Testis (tissue), 3 donors: ENCODE results near the gene INHBE. TPM values are rescaled to one million over a fixed set of nuclear protein-coding genes. Genes with fewer than 3 reads are reported as not detected.
"Not testable (repeated sequence)": the region's sequence is repeated elsewhere in the genome, so short reads cannot be mapped to it uniquely, and the experiment has no call there.

ENCODE experiments used
- DNase-seq: peaks from one replicate; pipeline ENCODE4 v3.0.0-alpha.2; 2019
- H3K27ac ChIP-seq, 2 donors: fragments of 200-600 bp; sonication (generic); one replicate each; pipeline ENCODE4 v1.5.1; 2019
- H3K27me3 ChIP-seq: fragments of 200-600 bp; sonication (generic); one replicate; pipeline ENCODE4 v1.5.1; 2019
- H3K36me3 ChIP-seq: fragments of 200-600 bp; sonication (generic); one replicate; pipeline ENCODE4 v1.5.1; 2017; ENCODE audit warnings: low read depth; ENCODE audit errors: missing control alignments
- H3K4me1 ChIP-seq: fragments of 200-600 bp; sonication (generic); one replicate; pipeline ENCODE4 v1.5.1; 2019
- H3K4me3 ChIP-seq, 2 donors: fragments of 200-600 bp; sonication (generic); one replicate each; pipeline ENCODE4 v1.5.1; 2017 to 2019
- H3K9me3 ChIP-seq: fragments of 200-600 bp; sonication (generic); one replicate; pipeline ENCODE4 v1.5.1; 2017
- POLR2A ChIP-seq: fragments of 450-650 bp; IDR thresholded peaks from one replicate; pipeline ENCODE4 v1.6.1; 2017; ENCODE audit warnings: antibody characterized with exemption, mild to moderate bottlenecking, moderate library complexity
- WGBS, 2 donors: methylation state at CpG; one replicate each; pipeline ENCODE4 v1.1.5; 2018; 5-methylcytosine and 5-hydroxymethylcytosine counted together
- intact Hi-C: fragments of 100-400 bp; cut with DNase I; formaldehyde crosslinking; loops from one replicate; pipeline ENCODE4 v1.15.1; 2023; ENCODE audit warnings: low total_unique reads
- polyA plus RNA-seq: library from polyadenylated mRNA; stranded (reverse); fragments of 350-450 nt; fragmentation: Illumina TruSeq; extraction: RNeasy Lipid Tissue Mini Kit (QIAGEN cat#74804); gene quantifications from one replicate; pipeline ENCODE4 v1.2.3, GENCODE V29; 2014; ENCODE audit warnings: low read depth, low replicate concordance; ENCODE audit not compliant: insufficient read depth
- total RNA-seq, 2 donors: library from RNA; depleted of rRNA; stranded (reverse); fragments of >200 nt; gene quantifications; one replicate each; pipeline ENCODE4 v1.2.3, GENCODE V29; 2016
- TF ChIP-seq, protein P1 (sequence below), 3 experiments: fragments of 450-650 bp in 2 of 3; fragments of 200-600 bp in 1 of 3; sonication (generic) in 1 of 3; IDR thresholded peaks; one replicate each; pipeline ENCODE4 v1.5.1; 2016 to 2019; ENCODE audit warnings: antibody characterized with exemption in 3 of 3, mild to moderate bottlenecking in 2 of 3, moderate library complexity in 1 of 3

INHBE gene
- total and polyA plus RNA-seq, 3 donors from 2014 or later, result 0.12 to 0.25 (median 0.24) TPM

DNA sequence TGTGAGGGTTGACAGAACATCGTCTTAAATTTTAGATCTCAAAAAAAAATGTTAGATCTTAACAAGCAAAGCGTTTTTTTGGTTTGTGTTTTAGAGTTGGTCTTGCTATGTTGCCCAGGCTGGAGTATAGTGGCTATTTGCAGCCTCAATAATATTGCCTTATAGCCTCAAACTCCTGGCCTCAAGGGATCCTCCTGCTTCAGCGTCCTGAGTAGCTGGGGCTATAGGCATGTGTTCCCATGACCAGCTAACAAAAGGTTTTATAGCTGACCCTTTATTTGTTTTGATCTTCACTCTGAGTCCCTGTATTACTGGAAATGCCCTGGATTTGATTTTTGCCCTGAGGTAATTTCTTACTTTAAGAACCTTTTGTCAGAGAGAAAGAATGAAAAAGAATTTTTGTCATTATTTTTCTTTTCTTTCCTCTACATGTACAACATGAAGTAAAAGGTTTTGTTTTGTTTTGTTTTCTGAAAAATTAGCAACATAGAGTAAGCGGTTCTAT is 15.3 kb upstream of the INHBE start:
- Histone ChIP-seq H3K4me3 (no peak overlapping the region), H3K4me1 (no peaks in the 10 kb centered on the region), H3K9me3 (no peaks in the 10 kb centered on the region), H3K27ac (no peak overlapping the region), H3K36me3 (no peaks in the 10 kb centered on the region), H3K27me3 (no peaks in the 10 kb centered on the region)
- no peak for DNase-seq
- 84 to 87% methylated on average over 4 of the region's 4 CpGs for WGBS, 2 donors
- intact Hi-C loops, result no loop called here
- TF ChIP-seq POLR2A, result no peak
- TF ChIP-seq, protein P1, sequence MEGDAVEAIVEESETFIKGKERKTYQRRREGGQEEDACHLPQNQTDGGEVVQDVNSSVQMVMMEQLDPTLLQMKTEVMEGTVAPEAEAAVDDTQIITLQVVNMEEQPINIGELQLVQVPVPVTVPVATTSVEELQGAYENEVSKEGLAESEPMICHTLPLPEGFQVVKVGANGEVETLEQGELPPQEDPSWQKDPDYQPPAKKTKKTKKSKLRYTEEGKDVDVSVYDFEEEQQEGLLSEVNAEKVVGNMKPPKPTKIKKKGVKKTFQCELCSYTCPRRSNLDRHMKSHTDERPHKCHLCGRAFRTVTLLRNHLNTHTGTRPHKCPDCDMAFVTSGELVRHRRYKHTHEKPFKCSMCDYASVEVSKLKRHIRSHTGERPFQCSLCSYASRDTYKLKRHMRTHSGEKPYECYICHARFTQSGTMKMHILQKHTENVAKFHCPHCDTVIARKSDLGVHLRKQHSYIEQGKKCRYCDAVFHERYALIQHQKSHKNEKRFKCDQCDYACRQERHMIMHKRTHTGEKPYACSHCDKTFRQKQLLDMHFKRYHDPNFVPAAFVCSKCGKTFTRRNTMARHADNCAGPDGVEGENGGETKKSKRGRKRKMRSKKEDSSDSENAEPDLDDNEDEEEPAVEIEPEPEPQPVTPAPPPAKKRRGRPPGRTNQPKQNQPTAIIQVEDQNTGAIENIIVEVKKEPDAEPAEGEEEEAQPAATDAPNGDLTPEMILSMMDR (IDR thresholded peaks at IDR 0.05), result no peak

DNA sequence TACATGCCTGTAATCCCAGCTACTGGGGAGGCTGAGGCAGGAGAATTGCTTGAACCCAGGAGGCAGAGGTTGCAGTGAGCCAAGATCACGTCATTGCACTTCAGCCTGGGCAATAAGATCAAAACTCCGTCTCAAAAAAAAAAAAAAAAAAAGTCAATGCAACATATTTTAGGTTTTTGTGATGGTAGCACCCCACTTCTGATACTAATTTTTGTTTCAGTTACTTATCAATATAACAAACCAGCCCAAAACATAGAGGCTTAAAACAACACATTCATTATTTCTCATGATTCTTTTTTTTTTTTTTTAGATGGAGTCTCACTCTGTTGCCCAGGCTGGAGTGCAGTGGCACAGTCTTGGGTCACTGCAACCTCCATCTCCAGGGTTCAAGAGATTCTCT is 13.7 kb upstream of the INHBE start:
- H3K27ac ChIP-seq, H3K9me3 ChIP-seq, H3K4me3 ChIP-seq, H3K4me1 ChIP-seq, intact Hi-C loops, DNase-seq, H3K27me3 ChIP-seq, H3K36me3 ChIP-seq: not testable (repeated sequence)
- WGBS, 2 donors, result 86 to 95% methylated on average over 2 of the region's 2 CpGs

DNA sequence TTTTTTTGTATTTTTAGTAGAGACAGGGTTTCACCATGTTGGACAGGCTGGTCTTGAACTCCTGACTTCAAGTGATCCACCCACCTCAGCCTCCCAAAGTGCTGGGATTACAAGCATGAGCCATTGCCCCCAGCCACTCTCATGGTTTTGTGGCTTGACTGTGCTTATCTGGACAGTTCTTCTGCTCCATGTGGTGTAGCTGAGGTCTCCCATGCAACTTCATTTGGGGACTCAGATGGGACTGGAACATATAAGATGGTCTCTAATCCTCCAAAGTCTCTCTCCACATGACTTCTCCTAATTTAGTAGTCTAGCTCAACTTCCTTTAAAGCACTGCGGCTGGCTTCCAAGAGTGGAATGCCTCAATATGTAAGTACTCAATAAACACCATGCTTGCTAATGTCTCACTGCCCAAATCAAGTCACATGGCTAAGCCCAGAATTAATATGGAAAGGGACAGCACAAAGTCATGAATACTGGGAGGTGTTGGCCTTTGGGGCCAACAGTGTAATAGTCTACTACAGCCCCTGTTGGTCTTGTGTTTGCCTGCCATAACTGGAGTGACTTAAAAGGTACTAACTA is 13.2 kb upstream of the INHBE start:
- no peaks in the 10 kb centered on the region for H3K4me1 ChIP-seq
- 50 to 96% methylated on average over 1 of the region's 1 CpG for WGBS, 2 donors
- no peaks in the 10 kb centered on the region for H3K9me3 ChIP-seq
- intact Hi-C loops, result no loop called here
- no peaks in the 10 kb centered on the region for H3K27me3 ChIP-seq
- no peak overlapping the region for H3K4me3 ChIP-seq
- H3K27ac ChIP-seq, result no peak overlapping the region
- H3K36me3 ChIP-seq, result no peaks in the 10 kb centered on the region
- TF ChIP-seq, protein P1 (IDR thresholded peaks at IDR 0.05), result no peak
- no peak for TF ChIP-seq POLR2A
- no peak for DNase-seq

DNA sequence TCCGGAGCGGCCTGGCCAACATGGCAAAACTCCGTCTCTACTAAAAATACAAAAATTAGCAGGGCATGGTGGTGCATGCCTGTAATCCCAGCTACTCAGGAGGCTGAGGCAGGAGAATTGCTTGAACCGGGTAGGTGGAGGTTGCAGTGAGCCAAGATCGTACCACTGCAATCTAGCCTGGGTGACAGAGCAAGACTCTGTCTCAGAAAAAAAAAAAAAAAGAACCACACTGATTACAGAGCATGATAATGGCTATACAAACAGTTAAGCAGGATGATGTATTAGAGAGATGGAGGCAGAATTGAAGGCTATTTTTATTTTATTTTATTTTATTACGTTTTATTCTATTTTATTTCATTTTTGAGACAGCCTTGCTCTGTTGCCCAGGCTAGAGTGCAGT is 10.8 kb upstream of the INHBE start:
- H3K27ac ChIP-seq, intact Hi-C loops, H3K4me3 ChIP-seq, DNase-seq, H3K4me1 ChIP-seq, H3K27me3 ChIP-seq, H3K36me3 ChIP-seq, H3K9me3 ChIP-seq: not testable (repeated sequence)
- 81 to 88% methylated on average over 6 of the region's 6 CpGs for WGBS, 2 donors

DNA sequence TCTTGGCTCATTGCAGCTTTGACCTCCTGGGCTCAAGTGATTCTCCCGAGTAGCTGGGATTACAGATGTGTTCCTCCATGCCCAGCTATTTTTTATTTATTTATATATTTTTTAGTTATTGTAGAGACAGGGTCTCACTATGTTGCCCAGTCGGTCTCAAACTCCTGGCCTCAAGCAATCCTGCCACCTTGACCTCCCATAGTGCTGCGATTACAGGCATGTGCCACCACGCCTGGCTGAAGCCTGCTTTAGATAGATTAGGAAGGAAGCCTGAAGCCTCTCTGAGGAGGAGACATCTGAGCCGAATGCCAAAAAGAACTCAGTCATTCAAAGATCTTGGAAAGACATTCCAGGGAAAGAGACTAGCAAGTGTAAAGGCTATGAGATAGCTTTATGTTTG is 10.4 kb upstream of the INHBE start:
- no peaks in the 10 kb centered on the region for H3K36me3 ChIP-seq
- DNase-seq, result no peak
- intact Hi-C loops, result no loop called here
- TF ChIP-seq POLR2A, result no peak
- 79 to 81% methylated on average over 5 of the region's 5 CpGs for WGBS, 2 donors
- no peak overlapping the region for H3K4me3 ChIP-seq
- no peaks in the 10 kb centered on the region for H3K4me1 ChIP-seq
- H3K27me3 ChIP-seq, result no peaks in the 10 kb centered on the region
- no peak overlapping the region for H3K27ac ChIP-seq
- H3K9me3 ChIP-seq, result no peaks in the 10 kb centered on the region

DNA sequence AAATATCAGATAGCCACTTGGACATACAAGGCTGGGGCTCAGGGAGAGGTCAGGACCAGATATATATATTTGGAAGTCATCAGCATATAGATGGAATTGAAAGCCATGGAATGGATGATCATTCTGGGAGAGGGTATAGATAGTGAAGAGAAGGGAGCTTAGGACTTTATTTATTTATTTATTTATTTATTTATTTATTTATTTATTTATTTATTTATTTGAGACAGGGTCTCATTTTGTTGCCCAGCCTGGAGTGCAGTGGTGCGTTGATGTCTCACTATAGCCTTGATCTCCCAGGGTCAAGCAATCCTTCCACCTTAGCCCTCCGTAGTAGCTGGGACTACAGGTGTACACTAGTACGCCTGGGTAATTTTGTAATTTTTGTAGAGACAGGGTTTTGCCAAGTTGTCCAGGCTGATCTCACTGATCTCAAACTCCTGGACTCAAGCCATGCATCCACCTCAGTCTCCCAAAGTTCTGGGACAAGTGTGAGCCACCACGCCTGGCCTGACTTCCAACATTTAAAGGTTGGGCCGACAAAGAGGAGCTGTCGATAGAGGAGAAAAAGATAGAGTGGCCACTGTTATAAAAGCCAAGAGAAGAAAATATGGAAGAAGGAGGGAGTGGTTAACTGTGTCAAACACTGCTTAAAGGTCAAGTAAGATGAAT is 8.7 kb upstream of the INHBE start:
- Histone ChIP-seq H3K27ac (no peak overlapping the region), H3K27me3 (no peaks in the 10 kb centered on the region), H3K4me1 (peaks cover 5% of the 10 kb centered on the region), H3K36me3 (no peaks in the 10 kb centered on the region), H3K9me3 (no peaks in the 10 kb centered on the region), H3K4me3 (no peak overlapping the region)
- WGBS, 2 donors, result 95 to 98% methylated on average over 6 of the region's 6 CpGs
- DNase-seq, result no peak
- TF ChIP-seq, protein P1 (IDR thresholded peaks at IDR 0.05), result no peak
- no peak for TF ChIP-seq POLR2A
- intact Hi-C loops, result no loop called here
